ENCODE results near the gene THUMPD2. TPM values are rescaled to one million over a fixed set of nuclear protein-coding genes. Genes with fewer than 3 reads are reported as not detected.

THUMPD2 gene
- total RNA-seq, 1 donor from 2014 or later = 10.3 TPM

GRCh38 chr2:39787950-39788349, 8.9 kb upstream of the THUMPD2 start:
- Histone ChIP-seq H3K27me3 (no peaks in the 10 kb centered on the region), H3K36me3 (no peaks in the 10 kb centered on the region), H3K4me1 (no peaks in the 10 kb centered on the region), H3K4me3 (no peak overlapping the region), H3K9me3 (no peaks in the 10 kb centered on the region), H3K27ac (no peak overlapping the region)
- TF ChIP-seq, protein P1, sequence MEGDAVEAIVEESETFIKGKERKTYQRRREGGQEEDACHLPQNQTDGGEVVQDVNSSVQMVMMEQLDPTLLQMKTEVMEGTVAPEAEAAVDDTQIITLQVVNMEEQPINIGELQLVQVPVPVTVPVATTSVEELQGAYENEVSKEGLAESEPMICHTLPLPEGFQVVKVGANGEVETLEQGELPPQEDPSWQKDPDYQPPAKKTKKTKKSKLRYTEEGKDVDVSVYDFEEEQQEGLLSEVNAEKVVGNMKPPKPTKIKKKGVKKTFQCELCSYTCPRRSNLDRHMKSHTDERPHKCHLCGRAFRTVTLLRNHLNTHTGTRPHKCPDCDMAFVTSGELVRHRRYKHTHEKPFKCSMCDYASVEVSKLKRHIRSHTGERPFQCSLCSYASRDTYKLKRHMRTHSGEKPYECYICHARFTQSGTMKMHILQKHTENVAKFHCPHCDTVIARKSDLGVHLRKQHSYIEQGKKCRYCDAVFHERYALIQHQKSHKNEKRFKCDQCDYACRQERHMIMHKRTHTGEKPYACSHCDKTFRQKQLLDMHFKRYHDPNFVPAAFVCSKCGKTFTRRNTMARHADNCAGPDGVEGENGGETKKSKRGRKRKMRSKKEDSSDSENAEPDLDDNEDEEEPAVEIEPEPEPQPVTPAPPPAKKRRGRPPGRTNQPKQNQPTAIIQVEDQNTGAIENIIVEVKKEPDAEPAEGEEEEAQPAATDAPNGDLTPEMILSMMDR (IDR thresholded peaks at IDR 0.05) = no peak
- no peak for TF ChIP-seq POLR2AphosphoS5 (IDR thresholded peaks at IDR 0.05; ENCODE audit: insufficient read depth in 1 of 2, low read depth in 1 of 2)
- TF ChIP-seq POLR2A (IDR thresholded peaks at IDR 0.05) = no peak
- DNase-seq (ENCODE audit: extremely low spot score in 2 of 2) = no peak
- intact Hi-C loops (cut with DNase I) = no loop called here

DNA sequence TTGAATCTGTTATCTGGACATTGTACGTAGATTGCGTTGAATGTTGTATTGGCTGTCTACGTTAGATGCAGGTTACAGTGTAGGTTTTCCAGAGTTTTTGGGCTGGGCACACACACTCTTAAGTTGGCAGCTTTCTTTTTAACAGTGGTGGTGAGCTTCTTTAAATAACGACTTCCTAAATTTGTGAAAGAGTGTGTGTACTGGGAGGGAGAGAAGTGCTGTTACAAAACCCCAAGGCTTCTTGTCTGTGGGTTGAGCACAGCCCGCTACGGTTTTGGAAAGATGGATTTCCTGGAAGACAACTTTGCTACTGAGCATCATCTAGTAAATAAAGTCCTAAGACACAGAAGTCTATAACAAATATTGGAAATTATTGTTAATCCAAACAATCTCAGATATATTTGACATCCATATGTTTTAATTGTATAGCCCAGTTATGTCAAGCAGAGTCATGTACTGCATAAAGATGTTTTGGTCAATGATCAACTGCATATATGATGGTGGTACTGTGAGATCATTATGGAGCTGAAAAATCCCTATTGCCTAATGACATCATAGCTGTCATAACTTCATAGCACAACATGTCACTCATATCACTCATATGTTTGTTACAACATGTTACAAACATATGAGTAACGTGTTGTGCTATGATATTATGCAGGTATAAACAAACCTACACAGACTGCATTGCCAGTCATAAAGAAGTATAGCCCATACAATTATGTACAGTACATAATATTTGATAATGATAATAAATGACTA, 7.9 kb upstream of the THUMPD2 start:
- intact Hi-C loops (cut with DNase I) = no loop called here
- no peak for TF ChIP-seq POLR2AphosphoS5 (IDR thresholded peaks at IDR 0.05; ENCODE audit: insufficient read depth in 1 of 2, low read depth in 1 of 2)

DNA sequence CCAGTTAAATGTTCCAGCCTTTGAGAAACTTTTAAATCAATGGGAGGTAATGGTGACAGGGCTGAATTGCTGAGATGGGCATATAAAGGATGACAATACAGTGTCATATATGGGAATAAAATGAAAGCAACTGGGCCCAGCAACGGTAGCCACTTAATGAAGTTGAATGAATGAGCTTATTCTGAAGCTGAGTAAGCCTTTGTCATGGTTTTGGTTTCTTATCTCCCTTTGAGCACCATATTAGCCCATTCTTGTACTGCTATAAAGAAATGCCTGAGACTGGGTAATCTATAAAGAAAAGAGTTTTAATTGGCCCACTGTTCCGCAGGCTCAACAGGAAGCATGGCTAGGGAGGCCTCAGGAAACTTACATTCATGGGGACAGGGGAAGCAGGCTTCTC, 3.5 kb upstream of the THUMPD2 start:
- H3K27me3 ChIP-seq = no peaks in the 10 kb centered on the region
- TF ChIP-seq, protein P1 (IDR thresholded peaks at IDR 0.05) = no peak
- no peak for TF ChIP-seq POLR2A (IDR thresholded peaks at IDR 0.05)
- no peak for TF ChIP-seq POLR2AphosphoS5 (IDR thresholded peaks at IDR 0.05; ENCODE audit: insufficient read depth in 1 of 2, low read depth in 1 of 2)
- peaks cover 4% of the 10 kb centered on the region for H3K4me1 ChIP-seq
- intact Hi-C loops (cut with DNase I) = no loop called here
- no peak for DNase-seq (ENCODE audit: extremely low spot score in 2 of 2)
- H3K27ac ChIP-seq = no peak overlapping the region
- no peaks in the 10 kb centered on the region for H3K36me3 ChIP-seq
- H3K4me3 ChIP-seq = no peak overlapping the region
- H3K9me3 ChIP-seq = no peaks in the 10 kb centered on the region

More for the DNA sequence above, 7.9 kb upstream of the THUMPD2 start:
- H3K9me3 ChIP-seq = no peaks in the 10 kb centered on the region
- H3K27ac ChIP-seq = no peak overlapping the region
- no peaks in the 10 kb centered on the region for H3K36me3 ChIP-seq
- no peak overlapping the region for H3K4me3 ChIP-seq
- H3K4me1 ChIP-seq = no peaks in the 10 kb centered on the region
- no peak for DNase-seq (ENCODE audit: extremely low spot score in 2 of 2)
- no peaks in the 10 kb centered on the region for H3K27me3 ChIP-seq

DNA sequence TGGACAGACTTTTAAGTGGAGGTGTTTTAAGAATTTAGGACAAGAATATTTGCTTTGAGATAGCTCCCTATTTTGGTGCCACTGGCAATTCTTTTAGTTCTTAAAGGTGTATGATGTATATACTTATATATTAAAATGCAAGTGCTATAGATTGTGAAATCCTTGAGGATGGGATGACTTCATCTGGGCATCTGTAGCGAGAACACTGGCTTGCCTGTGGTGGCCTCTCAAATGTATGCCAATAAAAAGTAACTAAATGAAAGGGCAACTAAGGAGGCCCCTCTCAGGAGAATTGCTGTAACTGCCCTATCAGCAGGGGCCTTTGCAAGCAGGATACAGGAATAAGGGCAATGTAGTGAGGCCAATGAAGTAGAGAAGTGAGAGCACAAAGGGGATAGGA, 2.6 kb upstream of the THUMPD2 start:
- intact Hi-C loops (cut with DNase I) = no loop called here
- peaks cover 13% of the 10 kb centered on the region for H3K4me1 ChIP-seq
- no peak for DNase-seq (ENCODE audit: extremely low spot score in 2 of 2)
- TF ChIP-seq POLR2AphosphoS5 (IDR thresholded peaks at IDR 0.05; ENCODE audit: insufficient read depth in 1 of 2, low read depth in 1 of 2) = no peak
- TF ChIP-seq, protein P1 (IDR thresholded peaks at IDR 0.05) = no peak
- no peak for TF ChIP-seq POLR2A (IDR thresholded peaks at IDR 0.05)
- no peak overlapping the region for H3K27ac ChIP-seq
- H3K36me3 ChIP-seq = no peaks in the 10 kb centered on the region
- H3K27me3 ChIP-seq = no peaks in the 10 kb centered on the region
- H3K9me3 ChIP-seq = no peaks in the 10 kb centered on the region
- no peak overlapping the region for H3K4me3 ChIP-seq

GRCh38 chr2:39780825-39781600, 2.0 kb upstream of the THUMPD2 start:
- Histone ChIP-seq H3K27me3 (no peaks in the 10 kb centered on the region), H3K27ac (no peak overlapping the region), H3K4me1 (peaks cover 19% of the 10 kb centered on the region), H3K9me3 (no peaks in the 10 kb centered on the region), H3K36me3 (no peaks in the 10 kb centered on the region), H3K4me3 (peak overlapping the region; percentile 13 to 19)
- no peak for DNase-seq (ENCODE audit: extremely low spot score in 2 of 2)
- intact Hi-C loops (cut with DNase I) = no loop called here
- TF ChIP-seq POLR2A (IDR thresholded peaks at IDR 0.05) (no peak), POLR2AphosphoS5 (IDR thresholded peaks at IDR 0.05; ENCODE audit: insufficient read depth in 1 of 2, low read depth in 1 of 2) (no peak)
- TF ChIP-seq, protein P1 (IDR thresholded peaks at IDR 0.05) = no peak
